ENCODE results near the gene PCNX2. TPM values are rescaled to one million over a fixed set of nuclear protein-coding genes. Genes with fewer than 3 reads are reported as not detected.
"Not testable (repeated sequence)": the region's sequence is repeated elsewhere in the genome, so short reads cannot be mapped to it uniquely, and the experiment has no call there.

PCNX2 gene
- total and polyA plus RNA-seq, 8 donors: 3.0 to 34.4 (median 9.9) TPM

DNA sequence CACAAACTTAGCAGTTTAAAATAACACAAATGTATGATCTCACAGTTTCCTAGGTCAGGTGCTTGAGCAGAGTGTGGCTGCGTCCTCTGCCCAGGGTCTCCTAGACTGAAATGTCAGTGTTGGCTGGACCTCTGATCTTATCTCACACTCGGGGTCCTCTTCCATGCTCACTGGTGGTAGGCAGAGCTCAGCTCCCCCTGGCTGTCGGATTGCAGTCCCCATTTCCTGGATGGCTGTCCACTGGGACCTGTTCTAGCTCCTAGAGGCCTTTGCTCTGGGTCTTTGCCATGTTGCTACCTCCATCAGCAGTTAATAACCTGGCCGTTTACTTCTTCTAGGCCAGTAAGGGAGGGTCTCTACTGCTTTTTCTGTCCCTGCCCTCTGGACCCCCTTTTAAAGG is 107.5 kb downstream of the PCNX2 start:
- 84 to 97% (median 88%) methylated on average over 4 of the region's 4 CpGs for WGBS, 5 donors
- H3K4me3 ChIP-seq: no peak overlapping the region
- no peaks in the 10 kb centered on the region for H3K27me3 ChIP-seq
- no peaks in the 10 kb centered on the region for H3K4me1 ChIP-seq
- H3K9me3 ChIP-seq: no peaks in the 10 kb centered on the region
- intact Hi-C loops (cut with DNase I; ENCODE audit: low total_unique reads): no loop called here
- DNase-seq: no peak
- no peak for TF ChIP-seq EP300 (IDR thresholded peaks at IDR 0.05)
- H3K27ac ChIP-seq: no peak overlapping the region
- H3K36me3 ChIP-seq: peaks cover 0 to 3% (median 0%) of the 10 kb centered on the region in 4 donors

DNA sequence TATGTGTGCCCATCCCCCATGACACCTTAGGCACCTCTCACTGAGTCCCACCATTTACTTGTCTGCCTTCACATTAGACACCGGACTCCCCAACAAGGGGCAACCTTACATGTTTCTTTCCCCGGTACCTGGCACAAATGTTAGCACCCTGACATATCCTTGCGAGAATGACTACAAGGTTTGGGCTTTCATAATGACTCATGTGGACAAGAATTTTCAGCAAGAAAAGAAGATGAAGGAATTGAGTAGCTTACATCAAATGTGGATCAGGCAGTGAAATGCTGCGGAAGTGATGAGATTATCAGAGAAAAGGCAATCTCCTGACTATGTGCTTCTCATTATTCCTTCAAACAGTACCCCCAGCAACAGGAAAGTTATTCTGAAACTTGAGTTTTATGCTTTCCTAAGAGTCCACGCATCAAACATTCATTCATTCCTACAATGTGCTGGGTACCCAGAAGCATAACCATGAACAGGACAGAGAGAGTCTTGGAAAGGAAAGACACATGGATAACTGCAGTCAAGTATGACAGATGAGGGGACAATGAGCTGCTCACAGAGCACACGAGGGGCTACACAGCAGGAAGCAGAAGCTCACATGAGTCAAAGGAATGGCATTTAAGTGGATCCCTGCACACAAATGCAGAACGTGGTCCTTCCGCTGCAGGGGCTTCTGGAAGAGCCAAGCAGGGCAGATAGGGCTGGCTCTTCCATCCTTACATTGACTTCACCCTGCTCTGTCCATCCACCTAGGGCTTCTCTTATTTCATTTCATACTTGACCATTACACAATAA is 112.1 kb downstream of the PCNX2 start:
- no peak overlapping the region for H3K27ac ChIP-seq
- H3K27me3 ChIP-seq: no peaks in the 10 kb centered on the region
- intact Hi-C loops (cut with DNase I; ENCODE audit: low total_unique reads): no loop called here
- H3K36me3 ChIP-seq: peaks cover 0 to 8% (median 7%) of the 10 kb centered on the region in 4 donors
- H3K4me1 ChIP-seq: no peaks in the 10 kb centered on the region
- no peak overlapping the region for H3K4me3 ChIP-seq
- no peaks in the 10 kb centered on the region for H3K9me3 ChIP-seq
- no peak for DNase-seq
- no peak for TF ChIP-seq EP300 (IDR thresholded peaks at IDR 0.05)
- TF ChIP-seq POLR2AphosphoS5 (IDR thresholded peaks at IDR 0.05): no peak
- TF ChIP-seq, protein P1, sequence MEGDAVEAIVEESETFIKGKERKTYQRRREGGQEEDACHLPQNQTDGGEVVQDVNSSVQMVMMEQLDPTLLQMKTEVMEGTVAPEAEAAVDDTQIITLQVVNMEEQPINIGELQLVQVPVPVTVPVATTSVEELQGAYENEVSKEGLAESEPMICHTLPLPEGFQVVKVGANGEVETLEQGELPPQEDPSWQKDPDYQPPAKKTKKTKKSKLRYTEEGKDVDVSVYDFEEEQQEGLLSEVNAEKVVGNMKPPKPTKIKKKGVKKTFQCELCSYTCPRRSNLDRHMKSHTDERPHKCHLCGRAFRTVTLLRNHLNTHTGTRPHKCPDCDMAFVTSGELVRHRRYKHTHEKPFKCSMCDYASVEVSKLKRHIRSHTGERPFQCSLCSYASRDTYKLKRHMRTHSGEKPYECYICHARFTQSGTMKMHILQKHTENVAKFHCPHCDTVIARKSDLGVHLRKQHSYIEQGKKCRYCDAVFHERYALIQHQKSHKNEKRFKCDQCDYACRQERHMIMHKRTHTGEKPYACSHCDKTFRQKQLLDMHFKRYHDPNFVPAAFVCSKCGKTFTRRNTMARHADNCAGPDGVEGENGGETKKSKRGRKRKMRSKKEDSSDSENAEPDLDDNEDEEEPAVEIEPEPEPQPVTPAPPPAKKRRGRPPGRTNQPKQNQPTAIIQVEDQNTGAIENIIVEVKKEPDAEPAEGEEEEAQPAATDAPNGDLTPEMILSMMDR (IDR thresholded peaks at IDR 0.05): no peak
- no peak for TF ChIP-seq POLR2A (IDR thresholded peaks at IDR 0.05)
- WGBS, 5 donors: 85 to 92% (median 88%) methylated on average over 8 of the region's 8 CpGs

DNA sequence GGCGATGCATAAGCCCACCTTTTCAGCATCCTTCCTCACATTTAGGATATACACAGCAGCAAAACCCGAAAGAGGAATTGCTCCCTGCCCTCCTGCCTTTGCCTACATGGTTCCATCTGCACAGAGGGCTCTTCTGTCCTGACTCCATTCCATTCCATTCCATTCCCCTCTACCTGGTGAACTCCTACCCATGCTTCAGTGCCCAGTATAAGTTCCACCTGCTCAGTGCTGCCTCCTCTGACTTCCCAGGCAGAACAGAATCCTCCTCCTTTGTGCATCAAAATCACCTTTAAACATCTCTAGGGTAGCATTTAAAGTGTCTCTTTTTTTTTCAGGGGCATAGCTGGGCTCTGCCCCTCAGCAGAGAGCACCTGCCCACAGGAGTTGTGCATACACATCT is 112.9 kb downstream of the PCNX2 start:
- H3K27me3 ChIP-seq: no peaks in the 10 kb centered on the region
- intact Hi-C loops (cut with DNase I; ENCODE audit: low total_unique reads): no loop called here
- H3K4me1 ChIP-seq: no peaks in the 10 kb centered on the region
- H3K27ac ChIP-seq: no peak overlapping the region
- no peak for TF ChIP-seq EP300 (IDR thresholded peaks at IDR 0.05)
- TF ChIP-seq, protein P1 (IDR thresholded peaks at IDR 0.05): no peak
- TF ChIP-seq POLR2AphosphoS5 (IDR thresholded peaks at IDR 0.05): no peak
- TF ChIP-seq POLR2A (IDR thresholded peaks at IDR 0.05): no peak
- no peak for DNase-seq
- H3K4me3 ChIP-seq: no peak overlapping the region
- peaks cover 2 to 8% (median 4%) of the 10 kb centered on the region in 4 donors for H3K9me3 ChIP-seq
- peaks cover under 1 to 16% (median 13%) of the 10 kb centered on the region in 4 donors for H3K36me3 ChIP-seq
- 90 to 98% (median 95%) methylated on average over 2 of the region's 2 CpGs for WGBS, 5 donors

DNA sequence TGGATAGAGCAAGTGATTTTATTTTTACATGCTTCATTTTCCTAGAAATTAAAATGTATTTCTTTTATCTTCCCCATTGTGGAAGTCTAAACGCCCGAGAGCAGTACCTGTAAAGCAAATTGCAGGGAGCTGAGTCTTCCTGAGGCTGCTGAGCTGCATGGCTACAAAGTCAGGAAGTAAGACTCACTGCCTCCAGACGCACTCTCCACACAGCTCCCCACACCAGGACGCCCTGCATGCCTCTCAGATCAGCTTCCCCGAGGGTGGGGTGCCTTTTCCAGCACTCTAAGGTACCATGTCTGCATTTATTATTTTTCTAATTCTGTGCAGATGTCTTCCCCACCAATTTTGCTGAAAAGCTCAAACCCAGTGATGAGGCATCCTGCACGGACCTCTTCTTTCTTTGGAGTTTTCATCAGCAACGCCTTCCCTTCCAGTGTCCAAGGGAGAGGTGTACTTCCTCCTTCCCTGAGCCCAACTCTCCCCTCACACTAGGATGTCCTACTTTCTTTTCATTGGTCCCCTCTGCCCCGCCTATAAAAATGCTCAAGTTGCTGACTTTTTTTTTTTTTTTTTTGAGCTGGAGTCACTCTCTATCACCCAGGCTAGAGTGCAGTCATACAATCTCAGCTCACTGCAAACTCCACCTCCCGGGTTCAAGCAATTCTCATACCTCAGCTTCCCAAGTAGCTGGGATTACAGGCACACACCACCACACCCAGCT is 114.7 kb downstream of the PCNX2 start:
- 86 to 94% (median 90%) methylated on average over 9 of the region's 9 CpGs for WGBS, 5 donors
- no peak for DNase-seq
- no peak for TF ChIP-seq EP300 (IDR thresholded peaks at IDR 0.05)
- no peak for TF ChIP-seq POLR2A (IDR thresholded peaks at IDR 0.05)
- TF ChIP-seq, protein P1 (IDR thresholded peaks at IDR 0.05): no peak
- TF ChIP-seq POLR2AphosphoS5 (IDR thresholded peaks at IDR 0.05): no peak

DNA sequence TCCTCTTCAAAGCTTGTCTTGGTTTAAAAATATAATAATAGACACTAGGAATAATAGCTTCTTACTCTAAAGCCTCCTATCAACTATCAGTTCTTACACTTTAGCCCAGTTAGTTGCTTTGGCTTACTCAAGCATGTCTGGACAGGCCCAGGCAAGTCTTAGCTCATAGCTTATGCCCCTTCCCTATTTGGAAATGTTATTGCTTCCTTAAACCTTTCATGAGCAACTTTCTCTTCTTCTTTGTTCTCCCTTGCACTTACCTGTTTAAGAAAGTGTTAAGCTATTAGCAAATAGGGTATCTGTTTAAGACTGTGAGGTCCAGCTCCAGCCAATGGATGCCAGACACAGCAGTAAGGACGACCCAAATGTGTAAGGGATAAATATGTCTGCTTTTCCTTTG is 115.9 kb downstream of the PCNX2 start:
- H3K27me3 ChIP-seq; H3K4me3 ChIP-seq; DNase-seq; intact Hi-C loops (cut with DNase I; ENCODE audit: low total_unique reads); H3K27ac ChIP-seq; H3K4me1 ChIP-seq: not testable (repeated sequence)
- peaks cover 5 to 20% (median 8%) of the 10 kb centered on the region in 4 donors for H3K9me3 ChIP-seq
- 74 to 93% (median 88%) methylated on average over 1 of the region's 1 CpG for WGBS, 5 donors
- H3K36me3 ChIP-seq: peaks cover 4 to 40% (median 34%) of the 10 kb centered on the region in 4 donors

More for the DNA sequence above, 114.7 kb downstream of the PCNX2 start:
- H3K4me1 ChIP-seq: no peaks in the 10 kb centered on the region
- H3K4me3 ChIP-seq: no peak overlapping the region
- no peaks in the 10 kb centered on the region for H3K27me3 ChIP-seq
- H3K36me3 ChIP-seq: peaks cover 4 to 34% (median 30%) of the 10 kb centered on the region in 4 donors
- intact Hi-C loops (cut with DNase I; ENCODE audit: low total_unique reads): no loop called here
- no peak overlapping the region for H3K27ac ChIP-seq
- peaks cover 5 to 20% (median 8%) of the 10 kb centered on the region in 4 donors for H3K9me3 ChIP-seq

Data from stomach (tissue), 9 donors.